ENCODE results near the gene MACROD2.
"Not testable (repeated sequence)": the region's sequence is repeated elsewhere in the genome, so short reads cannot be mapped to it uniquely, and the experiment has no call there.

The MACROD2 gene

GRCh38 chr20:16003310-16003709, 2008.0 kb downstream of the MACROD2 start:
- DNase-seq (ENCODE audit: low read depth, low spot score) = no peak

- DNase-seq (ENCODE audit: low read depth, low spot score) = no peak
These were observed 2009.0 kb downstream of the MACROD2 start for GRCh38 chr20:16004108-16004854.

GRCh38 chr20:16005021-16005914, 2010.0 kb downstream of the MACROD2 start:
- no peak for DNase-seq (ENCODE audit: low read depth, low spot score)

GRCh38 chr20:16005915-16006493, 2010.7 kb downstream of the MACROD2 start:
- no peak for DNase-seq (ENCODE audit: low read depth, low spot score)

- DNase-seq (ENCODE audit: low read depth, low spot score) = no peak
These were observed 2011.8 kb downstream of the MACROD2 start for GRCh38 chr20:16007164-16007563.

GRCh38 chr20:16007962-16008361, 2012.6 kb downstream of the MACROD2 start:
- DNase-seq (ENCODE audit: low read depth, low spot score) = no peak

GRCh38 chr20:16011056-16011455, 2015.7 kb downstream of the MACROD2 start:
- no peak for DNase-seq (ENCODE audit: low read depth, low spot score)

GRCh38 chr20:16011519-16011918, 2016.2 kb downstream of the MACROD2 start:
- DNase-seq (ENCODE audit: low read depth, low spot score) = no peak

GRCh38 chr20:16012934-16013333, 2017.6 kb downstream of the MACROD2 start:
- DNase-seq (ENCODE audit: low read depth, low spot score) = not testable (repeated sequence)

GRCh38 chr20:16013631-16014030, 2018.3 kb downstream of the MACROD2 start:
- DNase-seq (ENCODE audit: low read depth, low spot score) = no peak

- no peak for DNase-seq (ENCODE audit: low read depth, low spot score)
These were observed 2019.1 kb downstream of the MACROD2 start for GRCh38 chr20:16014436-16014835.

- DNase-seq (ENCODE audit: low read depth, low spot score) = no peak
These were observed 2022.3 kb downstream of the MACROD2 start for GRCh38 chr20:16017656-16018055.

GRCh38 chr20:16018881-16019280, 2023.6 kb downstream of the MACROD2 start:
- no peak for DNase-seq (ENCODE audit: low read depth, low spot score)

GRCh38 chr20:16020971-16021370, 2025.7 kb downstream of the MACROD2 start:
- no peak for DNase-seq (ENCODE audit: low read depth, low spot score)

GRCh38 chr20:16025084-16025483, 2029.8 kb downstream of the MACROD2 start:
- DNase-seq (ENCODE audit: low read depth, low spot score) = peak; percentile 17

GRCh38 chr20:16027686-16028085, 2032.4 kb downstream of the MACROD2 start:
- no peak for DNase-seq (ENCODE audit: low read depth, low spot score)

- no peak for DNase-seq (ENCODE audit: low read depth, low spot score)
These were observed 2033.6 kb downstream of the MACROD2 start for GRCh38 chr20:16028923-16029322.

GRCh38 chr20:16030253-16030652, 2034.9 kb downstream of the MACROD2 start:
- no peak for DNase-seq (ENCODE audit: low read depth, low spot score)

GRCh38 chr20:16035576-16035975, 2040.3 kb downstream of the MACROD2 start:
- DNase-seq (ENCODE audit: low read depth, low spot score) = no peak

GRCh38 chr20:16036331-16036730, 2041.0 kb downstream of the MACROD2 start:
- no peak for DNase-seq (ENCODE audit: low read depth, low spot score)

- no peak for DNase-seq (ENCODE audit: low read depth, low spot score)
These were observed 2045.4 kb downstream of the MACROD2 start for GRCh38 chr20:16040742-16041141.

- DNase-seq (ENCODE audit: low read depth, low spot score) = no peak
These were observed 2047.4 kb downstream of the MACROD2 start for GRCh38 chr20:16042731-16043130.
